H9 (cell line): Measurements from ENCODE around the gene ANKRD11. TPM values are rescaled to one million over a fixed set of nuclear protein-coding genes. Genes with fewer than 3 reads are reported as not detected.
A peak's percentile ranks its signal among the peaks of the same experiment; 100 is the strongest.

Source experiments
- DNase-seq: peaks from one replicate; pipeline ENCODE4 v3.0.0-alpha.2; 2017
- H2AFZ ChIP-seq: one replicate; pipeline ENCODE4 v1.6.1; 2013; ENCODE audit warnings: mild to moderate bottlenecking, low read length, control low read depth, moderate library complexity
- H2AK5ac ChIP-seq: 2 replicates; pipeline ENCODE4 v1.6.1; 2013; ENCODE audit warnings: low read length, control low read depth, mixed read lengths; ENCODE audit not compliant: insufficient read length
- H2BK120ac ChIP-seq: one replicate; pipeline ENCODE4 v1.6.1; 2013; ENCODE audit warnings: low read depth, mild to moderate bottlenecking, low read length, control low read depth, inconsistent platforms; ENCODE audit not compliant: poor library complexity, severe bottlenecking
- H2BK12ac ChIP-seq: 2 replicates; pipeline ENCODE4 v1.6.1; 2013; ENCODE audit warnings: low read length, control low read depth, mixed read lengths, low read depth; ENCODE audit not compliant: insufficient read length
- H2BK15ac ChIP-seq: 2 replicates; pipeline ENCODE4 v1.6.1; 2013; ENCODE audit warnings: low read depth, low read length, control low read depth
- H2BK20ac ChIP-seq: one replicate; pipeline ENCODE4 v1.6.1; 2013; ENCODE audit warnings: low read depth, mild to moderate bottlenecking, low read length, control low read depth, inconsistent platforms; ENCODE audit not compliant: poor library complexity, severe bottlenecking
- H2BK5ac ChIP-seq: 2 replicates; pipeline ENCODE4 v1.6.1; 2013; ENCODE audit warnings: low read length, control low read depth, mixed read lengths; ENCODE audit not compliant: insufficient read length
- H3K14ac ChIP-seq: 2 replicates; pipeline ENCODE4 v1.6.1; 2013; ENCODE audit warnings: low read length, control low read depth; ENCODE audit not compliant: insufficient read depth
- H3K18ac ChIP-seq: 2 replicates; pipeline ENCODE4 v1.6.1; 2013; ENCODE audit warnings: low read depth, mild to moderate bottlenecking, mixed read lengths, low read length, control low read depth; ENCODE audit not compliant: insufficient read length
- H3K23ac ChIP-seq: 2 replicates; pipeline ENCODE4 v1.6.1; 2013; ENCODE audit warnings: low read length, control low read depth, mixed read lengths, low read depth; ENCODE audit not compliant: insufficient read length
- H3K23me2 ChIP-seq: 2 replicates; pipeline ENCODE4 v1.6.1; 2013; ENCODE audit warnings: low read depth, mild to moderate bottlenecking, mixed read lengths, low read length, control low read depth; ENCODE audit not compliant: insufficient read length, poor library complexity, severe bottlenecking
- H3K27ac ChIP-seq: 2 replicates; pipeline ENCODE4 v1.5.1; 2013; ENCODE audit warnings: low read length, control low read depth, mixed read lengths, low read depth; ENCODE audit not compliant: insufficient read length
- H3K27me3 ChIP-seq: 2 replicates; pipeline ENCODE4 v1.6.1; 2013; ENCODE audit warnings: low read length, control low read depth, inconsistent platforms; ENCODE audit not compliant: insufficient read depth
- H3K4ac ChIP-seq: 2 replicates; pipeline ENCODE4 v1.6.1; 2013; ENCODE audit warnings: low read depth, mild to moderate bottlenecking, control low read depth, inconsistent platforms, low read length, moderate library complexity
- H3K4me1 ChIP-seq: 2 replicates; pipeline ENCODE4 v1.6.1; 2013; ENCODE audit warnings: low read length, control low read depth, inconsistent platforms; ENCODE audit not compliant: insufficient read depth
- H3K4me2 ChIP-seq: 2 replicates; pipeline ENCODE4 v1.6.1; 2013; ENCODE audit warnings: low read length, control low read depth, mixed read lengths; ENCODE audit not compliant: insufficient read length, insufficient read depth
- H3K56ac ChIP-seq: 2 replicates; pipeline ENCODE4 v1.6.1; 2013; ENCODE audit warnings: low read depth, mild to moderate bottlenecking, mixed read lengths, low read length, control low read depth; ENCODE audit not compliant: insufficient read length
- H3K79me1 ChIP-seq: 2 replicates; pipeline ENCODE4 v1.6.1; 2013; ENCODE audit warnings: low read depth, mild to moderate bottlenecking, moderate library complexity, low read length, control low read depth, inconsistent platforms; ENCODE audit not compliant: insufficient read depth, poor library complexity, severe bottlenecking
- H3K79me2 ChIP-seq: 2 replicates; pipeline ENCODE4 v1.6.1; 2013; ENCODE audit warnings: low read length, control low read depth, inconsistent platforms; ENCODE audit not compliant: insufficient read depth
- H3K9ac ChIP-seq: 2 replicates; pipeline ENCODE4 v1.6.1; 2013; ENCODE audit warnings: low read length, control low read depth, mixed read lengths; ENCODE audit not compliant: insufficient read length; ENCODE audit errors: extremely low read depth
- H3K9me3 ChIP-seq: one replicate; pipeline ENCODE4 v1.6.1; 2013; ENCODE audit warnings: low read depth, low read length, inconsistent platforms; ENCODE audit not compliant: control insufficient read depth
- H3T11ph ChIP-seq: one replicate; pipeline ENCODE4 v1.6.1; 2013; ENCODE audit warnings: mild to moderate bottlenecking, low read length, control low read depth, inconsistent platforms
- H4K20me1 ChIP-seq: one replicate; pipeline ENCODE4 v1.6.1; 2013; ENCODE audit not compliant: control insufficient read depth, insufficient read length, insufficient read depth
- H4K5ac ChIP-seq: 2 replicates; pipeline ENCODE4 v1.6.1; 2013; ENCODE audit warnings: low read depth, mild to moderate bottlenecking, mixed read lengths, low read length, control low read depth; ENCODE audit not compliant: insufficient read length
- H4K8ac ChIP-seq: replicated peaks from 2 replicates; pipeline ENCODE4 v1.6.1; 2013; ENCODE audit warnings: low read length, control low read depth, mixed read lengths, low read depth; ENCODE audit not compliant: insufficient read length
- H4K91ac ChIP-seq: 2 replicates; pipeline ENCODE4 v1.6.1; 2013; ENCODE audit warnings: low read depth, mild to moderate bottlenecking, moderate library complexity, mixed read lengths, low read length, control low read depth; ENCODE audit not compliant: insufficient read length
- H3K27ac Mint-ChIP-seq, 3 experiments: 2 replicates in 2 of 3; 3 replicates in 1 of 3; pipeline ENCODE4 v1.8.0; 2020 to 2021; ENCODE audit warnings: mixed read lengths in 3 of 3, mild to moderate bottlenecking in 1 of 3, moderate library complexity in 1 of 3
- H3K27me3 Mint-ChIP-seq: 2 replicates; pipeline ENCODE4 v1.8.0; 2021; ENCODE audit warnings: low read depth, mild to moderate bottlenecking, moderate library complexity, mixed read lengths
- H3K36me3 Mint-ChIP-seq, 3 experiments: 2 replicates in 2 of 3; 3 replicates in 1 of 3; pipeline ENCODE4 v1.8.0; 2020 to 2021; ENCODE audit warnings: low read depth in 3 of 3, mixed read lengths in 3 of 3; ENCODE audit not compliant: insufficient read depth in 1 of 3
- H3K4me1 Mint-ChIP-seq, 2 experiments: 2 replicates each; pipeline ENCODE4 v1.8.0; 2020; ENCODE audit warnings: mixed read lengths in 2 of 2
- H3K4me3 Mint-ChIP-seq, 2 experiments: 2 replicates in 1 of 2; 3 replicates in 1 of 2; pipeline ENCODE4 v1.8.0; 2020 to 2021; ENCODE audit warnings: mild to moderate bottlenecking in 2 of 2, mixed read lengths in 2 of 2, moderate library complexity in 1 of 2
- H3K9me3 Mint-ChIP-seq, 2 experiments: 2 replicates in 1 of 2; 3 replicates in 1 of 2; pipeline ENCODE4 v1.8.0; 2020; ENCODE audit warnings: mild to moderate bottlenecking in 2 of 2, mixed read lengths in 2 of 2, moderate library complexity in 1 of 2
- WGBS: extraction: QIAGEN DNeasy Blood & Tissue Kit; methylation state at CpG from one replicate; pipeline ENCODE4 v1.1.7; 2013; ENCODE audit warnings: missing lambda C conversion rate, low lambda C conversion rate, mixed read lengths; ENCODE audit not compliant: insufficient read length; ENCODE audit errors: extremely low coverage; 5-methylcytosine and 5-hydroxymethylcytosine counted together
- total RNA-seq: library from RNA; stranded (reverse); gene quantifications from 2 replicates; pipeline ENCODE4 v1.2.1, GENCODE V29; 2021
- TF ChIP-seq, protein P1 (sequence below): fragments of 200-600 bp; sonication (generic); conservative IDR thresholded peaks from 3 replicates; pipeline ENCODE4 v1.8.0; 2021; ENCODE audit warnings: antibody characterized with exemption, mild to moderate bottlenecking

The ANKRD11 gene
- total RNA-seq, 1 experiment from 2014 or later: 181 TPM

- Histone ChIP-seq H3K14ac (peak overlapping the region; percentile 65), H2BK15ac (no peak overlapping the region), H2BK5ac (no peak overlapping the region), H3K4ac (no peak overlapping the region), H3K56ac (no peak overlapping the region), H3K23ac (no peak overlapping the region), H3T11ph (no peak overlapping the region), H3K79me2 (peaks cover 73% of the 10 kb centered on the region; the same call in 1 of the 2 replicates), H4K8ac (no peak overlapping the region), H3K27ac (peak overlapping the region; percentile 4), H3K23me2 (no peaks in the 10 kb centered on the region), H3K18ac (no peak overlapping the region), H3K79me1 (peaks cover 13% of the 10 kb centered on the region), H4K91ac (no peak overlapping the region), H3K4me1 (peaks cover 14% of the 10 kb centered on the region; the same call in 1 of the 2 replicates), H3K27me3 (no peaks in the 10 kb centered on the region), H2AK5ac (no peak overlapping the region), H3K4me2 (no peak overlapping the region), H3K9ac (no peak overlapping the region), H2BK12ac (no peak overlapping the region), H4K20me1 (no peaks in the 10 kb centered on the region), H2BK20ac (no peak overlapping the region), H4K5ac (no peak overlapping the region), H2AFZ (no peak overlapping the region), H3K9me3 (no peaks in the 10 kb centered on the region), H2BK120ac (no peak overlapping the region)
- Mint-ChIP-seq H3K4me3 (peak overlapping the region; percentile 33 to 61; a peak in 3 of 5 replicates), H3K27me3 (no peaks in the 10 kb centered on the region), H3K27ac (peak overlapping the region; percentile 91 to 98 (median 94)), H3K9me3 (no peaks in the 10 kb centered on the region; a peak in 1 of 5 replicates), H3K4me1 (peaks cover 86 to 89% of the 10 kb centered on the region in 2 experiments), H3K36me3 (peaks cover 4 to 7% (median 4%) of the 10 kb centered on the region in 3 experiments; a peak in 4 of 7 replicates)
- no CpG with 5 or more reads among the region's 19 CpGs for WGBS
- peak; percentile 84 for DNase-seq
- TF ChIP-seq, protein P1, sequence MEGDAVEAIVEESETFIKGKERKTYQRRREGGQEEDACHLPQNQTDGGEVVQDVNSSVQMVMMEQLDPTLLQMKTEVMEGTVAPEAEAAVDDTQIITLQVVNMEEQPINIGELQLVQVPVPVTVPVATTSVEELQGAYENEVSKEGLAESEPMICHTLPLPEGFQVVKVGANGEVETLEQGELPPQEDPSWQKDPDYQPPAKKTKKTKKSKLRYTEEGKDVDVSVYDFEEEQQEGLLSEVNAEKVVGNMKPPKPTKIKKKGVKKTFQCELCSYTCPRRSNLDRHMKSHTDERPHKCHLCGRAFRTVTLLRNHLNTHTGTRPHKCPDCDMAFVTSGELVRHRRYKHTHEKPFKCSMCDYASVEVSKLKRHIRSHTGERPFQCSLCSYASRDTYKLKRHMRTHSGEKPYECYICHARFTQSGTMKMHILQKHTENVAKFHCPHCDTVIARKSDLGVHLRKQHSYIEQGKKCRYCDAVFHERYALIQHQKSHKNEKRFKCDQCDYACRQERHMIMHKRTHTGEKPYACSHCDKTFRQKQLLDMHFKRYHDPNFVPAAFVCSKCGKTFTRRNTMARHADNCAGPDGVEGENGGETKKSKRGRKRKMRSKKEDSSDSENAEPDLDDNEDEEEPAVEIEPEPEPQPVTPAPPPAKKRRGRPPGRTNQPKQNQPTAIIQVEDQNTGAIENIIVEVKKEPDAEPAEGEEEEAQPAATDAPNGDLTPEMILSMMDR: no peak
These were observed 167.8 kb downstream of the ANKRD11 start for GRCh38 chr16:89322321-89323119.
